DMS79 (cell line): Measurements from ENCODE around the gene PLOD1.
A peak's percentile ranks its signal among the peaks of the same experiment; 100 is the strongest.
"Not testable (repeated sequence)": the region's sequence is repeated elsewhere in the genome, so short reads cannot be mapped to it uniquely, and the experiment has no call there.

Experiments
- DNase-seq: peaks from one replicate; lab custom pipeline; 2025; lab: John Stamatoyannopoulos, UW

The PLOD1 gene

DNA sequence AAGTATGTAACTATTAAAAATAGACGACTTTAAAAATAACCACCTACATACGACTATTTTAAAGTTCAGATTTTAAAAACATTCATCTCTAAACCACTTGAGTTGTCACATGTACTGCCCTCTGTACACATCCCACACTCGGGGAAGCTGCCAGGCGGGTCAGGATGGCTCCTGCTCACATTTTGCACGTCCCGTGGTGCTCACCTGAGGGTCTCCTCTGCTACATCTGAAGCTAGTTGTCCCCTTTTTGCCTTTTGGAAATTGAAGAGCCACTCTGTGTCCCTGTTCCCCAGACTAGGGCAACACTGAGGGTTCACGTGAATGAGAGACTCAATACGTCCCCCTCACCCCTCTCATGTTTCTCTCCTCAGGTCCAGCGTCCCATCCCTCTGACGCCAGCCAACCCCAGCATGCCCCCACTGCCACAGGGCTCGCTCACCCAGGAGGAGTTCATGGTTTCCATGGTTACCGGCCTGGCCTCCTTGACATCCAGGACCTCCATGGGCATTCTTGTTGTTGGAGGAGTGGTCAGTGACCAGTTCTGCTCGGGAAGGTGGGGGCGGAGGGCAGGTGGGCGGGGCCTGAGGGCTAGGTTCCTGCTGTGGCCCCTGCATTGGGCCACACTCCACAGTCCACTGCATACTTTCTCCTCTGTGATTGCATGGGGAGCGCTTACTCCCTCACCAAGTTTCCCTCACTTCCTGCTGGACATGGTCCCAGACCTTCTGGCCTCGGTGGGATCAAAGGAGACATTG lies 71.8 kb downstream of the PLOD1 start:
- no peak for DNase-seq

- no peak for DNase-seq
Measured at GRCh38 chr1:12007204-12007603, 72.7 kb downstream of the PLOD1 start.

DNA sequence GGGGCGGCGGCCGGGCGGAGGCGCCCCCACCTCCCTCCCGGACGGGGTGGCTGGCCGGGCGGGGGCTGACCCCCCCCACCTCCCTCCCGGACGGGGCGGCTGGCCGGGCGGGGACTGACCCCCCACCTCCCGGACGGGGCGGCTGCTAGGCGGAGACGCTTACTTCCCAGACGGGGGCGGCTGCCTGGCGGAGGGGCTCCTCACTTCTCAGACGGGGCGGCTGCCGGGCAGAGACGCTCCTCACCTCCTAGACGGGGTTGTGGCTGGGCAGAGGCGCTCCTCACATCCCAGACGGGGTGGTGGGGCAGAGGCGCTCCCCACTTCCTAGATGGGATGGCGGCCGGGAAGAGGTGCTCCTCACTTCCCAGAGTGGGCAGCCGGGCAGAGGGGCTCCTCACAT lies 73.8 kb downstream of the PLOD1 start:
- DNase-seq: not testable (repeated sequence)

DNA sequence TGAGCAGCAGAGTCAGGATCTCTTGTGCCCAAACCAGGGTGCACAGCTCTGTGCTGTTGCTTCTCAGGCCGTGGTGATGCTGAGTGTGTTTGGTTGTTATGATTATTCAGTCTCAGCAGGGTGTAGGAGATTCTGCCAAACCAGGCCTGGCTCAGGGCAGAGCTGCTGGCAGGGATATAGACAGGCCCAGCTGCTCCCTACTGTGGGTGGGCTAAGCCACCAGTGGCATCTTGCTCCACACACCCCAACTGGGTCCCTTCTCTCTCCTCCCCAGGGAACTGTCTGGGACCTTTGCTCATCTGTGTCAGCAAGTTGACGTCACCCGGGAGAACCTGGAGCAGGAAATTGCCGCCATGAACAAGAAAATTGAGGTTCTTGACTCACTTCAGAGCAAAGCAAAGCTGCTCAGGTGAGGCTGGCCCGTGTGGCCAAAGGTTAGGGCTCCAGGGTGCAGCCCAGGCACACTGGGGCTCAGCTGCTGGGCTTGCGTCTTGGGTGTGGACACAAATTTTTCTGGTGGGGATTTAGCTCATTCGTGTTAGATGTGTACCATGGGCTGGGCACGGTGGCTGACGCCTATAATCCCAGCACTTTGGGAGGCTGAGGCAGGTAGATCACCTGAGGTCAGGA lies 74.9 kb downstream of the PLOD1 start:
- DNase-seq: no peak

DNA sequence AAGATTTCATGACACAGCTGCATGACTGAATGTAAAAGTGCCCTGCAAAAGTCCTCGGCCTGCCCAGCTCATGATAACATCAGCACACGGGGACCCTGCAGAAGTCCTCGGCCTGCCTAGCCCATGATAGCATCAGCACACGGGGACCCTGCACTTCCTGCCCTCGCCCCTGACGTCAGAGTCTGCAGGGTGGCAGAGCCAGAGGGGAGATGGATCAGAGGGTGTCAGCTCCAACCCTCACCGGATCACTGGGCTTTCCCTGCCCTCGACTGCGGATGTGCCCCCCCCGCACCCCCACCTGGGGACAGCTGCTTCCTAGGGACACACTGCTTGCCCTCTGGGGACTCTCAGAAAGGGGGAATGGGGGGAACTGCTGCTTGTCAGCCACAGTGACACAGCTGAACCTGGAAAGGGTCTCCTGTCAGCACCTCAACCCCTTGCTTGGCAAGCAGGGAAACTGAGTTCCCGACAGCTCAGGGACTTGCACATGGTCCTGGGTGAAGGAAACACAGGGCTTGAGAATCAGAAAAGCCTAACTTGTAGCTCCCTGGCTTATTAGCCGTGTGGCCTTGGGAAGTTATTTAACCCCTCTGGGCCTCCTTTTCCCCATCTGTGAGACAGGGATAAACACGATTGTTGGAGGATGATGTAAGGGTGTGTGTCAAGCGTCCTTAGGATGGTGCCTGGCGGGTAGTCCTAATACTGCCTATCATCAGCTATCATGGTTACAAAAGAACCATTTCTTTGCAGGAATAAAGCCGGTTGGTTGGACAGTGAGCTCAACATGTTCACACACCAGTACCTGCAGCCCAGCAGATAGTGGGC lies 76.4 kb downstream of the PLOD1 start:
- DNase-seq: no peak

GRCh38 chr1:12011998-12012397 lies 77.5 kb downstream of the PLOD1 start:
- no peak for DNase-seq

DNA sequence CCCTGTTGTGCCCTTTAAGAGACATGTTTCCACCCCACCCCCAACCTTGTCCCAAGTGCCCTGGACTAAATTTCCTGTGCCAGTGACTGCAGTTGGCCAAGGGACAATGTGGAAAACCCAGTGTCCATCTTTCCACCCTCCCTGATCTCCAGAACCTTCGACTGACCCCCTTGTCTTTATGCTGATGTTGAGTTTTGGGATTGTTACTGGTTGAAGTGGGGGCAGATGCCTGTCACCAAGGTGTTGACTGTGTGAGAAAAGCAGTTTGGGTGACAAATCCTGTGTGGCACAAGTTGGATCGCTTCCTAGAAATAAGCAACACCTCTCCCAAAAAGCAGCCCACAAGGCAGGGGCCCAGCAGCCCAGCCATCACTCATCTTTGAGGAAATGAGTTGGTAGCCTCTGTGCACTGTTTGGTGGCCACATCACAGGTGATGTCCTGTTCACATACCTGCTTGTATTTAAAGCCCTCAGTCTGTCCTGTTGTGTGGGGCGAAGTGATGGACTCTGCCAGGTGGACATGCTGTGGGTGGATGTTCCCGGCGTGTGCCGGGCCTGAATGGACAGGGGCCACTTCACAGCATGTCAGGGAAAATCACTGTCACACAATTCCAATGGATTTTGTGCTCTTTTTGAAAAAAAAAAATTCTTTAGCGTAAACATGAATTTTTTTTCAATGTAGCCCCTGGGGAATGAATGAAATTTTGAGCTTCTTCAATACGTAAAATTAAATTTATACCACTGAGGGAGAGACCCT lies 78.2 kb downstream of the PLOD1 start:
- DNase-seq: no peak

- peak; percentile 81 for DNase-seq
Measured at GRCh38 chr1:12014141-12014991, 79.8 kb downstream of the PLOD1 start.

- no peak for DNase-seq
Measured at GRCh38 chr1:12015001-12015491, 80.5 kb downstream of the PLOD1 start.

GRCh38 chr1:12015499-12015898 lies 81.0 kb downstream of the PLOD1 start:
- DNase-seq: no peak

DNA sequence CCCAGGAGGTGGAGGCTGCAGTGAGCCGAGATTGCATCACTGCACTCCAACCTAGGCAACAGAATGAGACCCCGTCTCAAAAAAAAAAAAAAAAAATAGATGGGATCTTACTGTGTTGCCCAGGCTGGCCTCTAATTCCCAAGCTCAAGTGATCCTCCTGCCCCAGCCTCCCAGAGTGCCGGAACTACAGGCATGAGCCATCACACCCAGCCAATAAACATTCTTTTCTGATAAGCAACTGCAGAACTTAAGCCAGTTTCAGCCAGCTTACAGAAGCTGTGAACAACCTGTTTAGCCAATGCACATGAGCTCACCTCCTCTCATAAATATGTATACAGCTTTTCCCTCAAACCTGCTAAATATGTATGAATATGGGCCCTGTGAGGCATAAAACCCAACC lies 81.7 kb downstream of the PLOD1 start:
- no peak for DNase-seq

GRCh38 chr1:12019858-12020509 lies 85.5 kb downstream of the PLOD1 start:
- DNase-seq: no peak

GRCh38 chr1:12021616-12022015 lies 87.1 kb downstream of the PLOD1 start:
- no peak for DNase-seq

DNA sequence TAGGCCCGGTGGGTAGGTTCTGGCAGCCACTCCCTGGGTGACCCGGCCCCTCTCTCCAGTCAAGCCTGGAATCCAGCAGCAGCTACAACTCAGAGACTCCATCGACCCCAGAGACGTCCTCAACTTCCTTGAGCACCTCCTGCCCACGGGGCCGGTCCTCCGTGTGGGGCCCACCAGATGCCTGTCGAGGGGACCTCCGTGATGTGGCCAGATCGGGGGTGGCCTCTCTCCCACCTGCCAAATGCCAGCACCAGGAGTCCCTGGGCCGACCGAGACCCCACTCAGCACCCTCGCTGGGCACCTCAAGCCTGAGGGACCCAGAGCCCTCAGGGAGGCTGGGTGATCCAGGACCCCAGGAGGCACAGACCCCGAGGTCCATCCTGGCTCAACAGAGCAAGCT lies 87.5 kb downstream of the PLOD1 start:
- no peak for DNase-seq
